SU-DHL-6 (cell line): ENCODE measurements around the gene SLC13A4.

Source experiments
- H2AFZ ChIP-seq: fragments of 200-600 bp; sonication (generic); 2 replicates; pipeline ENCODE4 v1.6.1; 2014; ENCODE audit warnings: low read depth, mild to moderate bottlenecking, moderate library complexity, mixed read lengths, antibody characterized with exemption, low read length; ENCODE audit not compliant: severe bottlenecking
- H3F3A ChIP-seq: fragments of 200-600 bp; shearing (Covaris generic); 2 replicates; pipeline ENCODE4 v1.6.0; 2016; ENCODE audit warnings: antibody characterized with exemption, mild to moderate bottlenecking; ENCODE audit not compliant: insufficient read depth
- H3K27ac ChIP-seq: fragments of 200-600 bp; sonication (generic); 2 replicates; pipeline ENCODE4 v1.5.1; 2016; ENCODE audit warnings: low read depth, mild to moderate bottlenecking, low read length, moderate library complexity, mixed read lengths
- H3K27me3 ChIP-seq: fragments of 200-600 bp; sonication (generic), shearing (Covaris generic); 2 replicates; pipeline ENCODE4 v1.6.0; 2014; ENCODE audit warnings: mild to moderate bottlenecking, low read length
- H3K36me3 ChIP-seq: fragments of 200-600 bp; sonication (generic); 2 replicates; pipeline ENCODE4 v1.6.1; 2014; ENCODE audit warnings: mild to moderate bottlenecking, low read length, mixed read lengths
- H3K4me2 ChIP-seq: fragments of 300-600, 200-600 bp; shearing (Covaris generic), sonication (generic); 2 replicates; pipeline ENCODE4 v1.6.0; 2014; ENCODE audit warnings: low read length, low read depth, mild to moderate bottlenecking; ENCODE audit not compliant: poor library complexity, severe bottlenecking
- H3K4me3 ChIP-seq: fragments of 200-600 bp; sonication (generic); 2 replicates; pipeline ENCODE4 v1.5.1; 2014; ENCODE audit warnings: antibody characterized with exemption, low read length, mild to moderate bottlenecking, mixed read lengths; ENCODE audit not compliant: insufficient read depth, poor library complexity, severe bottlenecking
- H3K79me2 ChIP-seq: fragments of 200-600 bp; sonication (generic); 2 replicates; pipeline ENCODE4 v1.6.1; 2014; ENCODE audit warnings: mild to moderate bottlenecking, low read length, moderate library complexity; ENCODE audit not compliant: insufficient read depth
- H3K9ac ChIP-seq: fragments of 200-600 bp; sonication (generic); 2 replicates; pipeline ENCODE4 v1.7.0; 2014; ENCODE audit warnings: mild to moderate bottlenecking, low read length
- H3K9me2 ChIP-seq: fragments of 200-600 bp; sonication (generic); replicated peaks from 2 replicates; pipeline ENCODE4 v1.6.1; 2014; ENCODE audit warnings: low read length; ENCODE audit not compliant: insufficient read depth
- H3K9me3 ChIP-seq: fragments of 200-600 bp; sonication (generic); 2 replicates; pipeline ENCODE4 v1.6.1; 2014; ENCODE audit warnings: low read length, mixed read lengths; ENCODE audit not compliant: insufficient read depth
- H4K20me1 ChIP-seq: fragments of 200-600 bp; sonication (generic); 2 replicates; pipeline ENCODE4 v1.6.1; 2014; ENCODE audit warnings: low read depth, mild to moderate bottlenecking, antibody characterized with exemption, low read length, moderate library complexity, mixed read lengths
- EZH2phosphoT487 ChIP-seq: fragments of 200-600 bp; sonication (generic), shearing (Covaris generic); conservative IDR thresholded peaks from 2 replicates; pipeline ENCODE4 v1.6.1; 2018; ENCODE audit warnings: mild to moderate bottlenecking, antibody characterized with exemption, low read length, moderate library complexity, mixed read lengths
- TF ChIP-seq, protein P1 (sequence below): fragments of 200-600 bp; sonication (generic); IDR thresholded peaks from one replicate; pipeline ENCODE4 v1.5.1; 2017; ENCODE audit warnings: antibody characterized with exemption, mild to moderate bottlenecking, low read length, moderate library complexity; ENCODE audit not compliant: insufficient read depth, poor library complexity, severe bottlenecking

SLC13A4 gene

DNA sequence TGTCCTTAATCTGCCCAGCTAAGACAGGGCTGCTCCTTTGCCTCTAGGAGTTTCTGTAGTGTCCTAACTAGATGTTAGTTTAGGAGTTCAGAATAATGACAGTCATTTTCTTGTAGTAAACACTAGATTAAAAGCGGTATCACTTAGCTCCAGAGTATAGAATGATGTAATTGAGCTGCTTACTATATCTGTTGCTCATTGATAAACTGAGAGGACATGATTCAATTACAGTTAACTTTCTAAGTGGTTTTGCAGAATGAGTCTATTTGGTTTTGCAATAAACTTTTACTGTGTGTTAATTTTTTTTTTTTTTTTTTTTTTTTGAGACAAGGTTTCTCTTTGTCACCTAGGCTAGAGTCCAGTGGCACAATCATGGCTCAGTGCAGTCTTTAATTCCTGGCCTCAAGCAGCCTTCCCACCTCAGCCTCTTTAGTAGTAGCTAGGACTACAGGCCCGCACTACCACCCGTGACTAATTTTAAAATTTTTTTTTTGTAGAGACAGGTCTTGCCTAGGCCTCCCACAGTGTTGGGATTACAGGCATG, 63.9 kb downstream of the SLC13A4 start:
- H3K9ac ChIP-seq, result 0 out of 2 replicates have a peak overlapping the region, but pooled peaks have one; percentile 95
- no peaks in the 10 kb centered on the region for H3K27me3 ChIP-seq
- H3K9me2 ChIP-seq, result no peaks in the 10 kb centered on the region
- H4K20me1 ChIP-seq, result no peaks in the 10 kb centered on the region
- no peak overlapping the region for H3K4me3 ChIP-seq
- no peak overlapping the region for H3K27ac ChIP-seq
- no peak for TF ChIP-seq EZH2phosphoT487
- TF ChIP-seq, protein P1, sequence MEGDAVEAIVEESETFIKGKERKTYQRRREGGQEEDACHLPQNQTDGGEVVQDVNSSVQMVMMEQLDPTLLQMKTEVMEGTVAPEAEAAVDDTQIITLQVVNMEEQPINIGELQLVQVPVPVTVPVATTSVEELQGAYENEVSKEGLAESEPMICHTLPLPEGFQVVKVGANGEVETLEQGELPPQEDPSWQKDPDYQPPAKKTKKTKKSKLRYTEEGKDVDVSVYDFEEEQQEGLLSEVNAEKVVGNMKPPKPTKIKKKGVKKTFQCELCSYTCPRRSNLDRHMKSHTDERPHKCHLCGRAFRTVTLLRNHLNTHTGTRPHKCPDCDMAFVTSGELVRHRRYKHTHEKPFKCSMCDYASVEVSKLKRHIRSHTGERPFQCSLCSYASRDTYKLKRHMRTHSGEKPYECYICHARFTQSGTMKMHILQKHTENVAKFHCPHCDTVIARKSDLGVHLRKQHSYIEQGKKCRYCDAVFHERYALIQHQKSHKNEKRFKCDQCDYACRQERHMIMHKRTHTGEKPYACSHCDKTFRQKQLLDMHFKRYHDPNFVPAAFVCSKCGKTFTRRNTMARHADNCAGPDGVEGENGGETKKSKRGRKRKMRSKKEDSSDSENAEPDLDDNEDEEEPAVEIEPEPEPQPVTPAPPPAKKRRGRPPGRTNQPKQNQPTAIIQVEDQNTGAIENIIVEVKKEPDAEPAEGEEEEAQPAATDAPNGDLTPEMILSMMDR, result no peak
- H3K79me2 ChIP-seq, result peaks cover 63% of the 10 kb centered on the region
- H3F3A ChIP-seq, result peaks cover 9% of the 10 kb centered on the region; the same call in 1 of the 2 replicates
- H3K36me3 ChIP-seq, result 0 out of 2 replicates have a peak, but pooled peaks cover 3% of the 10 kb centered on the region
- H2AFZ ChIP-seq, result no peak overlapping the region
- H3K9me3 ChIP-seq, result no peaks in the 10 kb centered on the region
- peak overlapping the region; percentile 74 for H3K4me2 ChIP-seq

DNA sequence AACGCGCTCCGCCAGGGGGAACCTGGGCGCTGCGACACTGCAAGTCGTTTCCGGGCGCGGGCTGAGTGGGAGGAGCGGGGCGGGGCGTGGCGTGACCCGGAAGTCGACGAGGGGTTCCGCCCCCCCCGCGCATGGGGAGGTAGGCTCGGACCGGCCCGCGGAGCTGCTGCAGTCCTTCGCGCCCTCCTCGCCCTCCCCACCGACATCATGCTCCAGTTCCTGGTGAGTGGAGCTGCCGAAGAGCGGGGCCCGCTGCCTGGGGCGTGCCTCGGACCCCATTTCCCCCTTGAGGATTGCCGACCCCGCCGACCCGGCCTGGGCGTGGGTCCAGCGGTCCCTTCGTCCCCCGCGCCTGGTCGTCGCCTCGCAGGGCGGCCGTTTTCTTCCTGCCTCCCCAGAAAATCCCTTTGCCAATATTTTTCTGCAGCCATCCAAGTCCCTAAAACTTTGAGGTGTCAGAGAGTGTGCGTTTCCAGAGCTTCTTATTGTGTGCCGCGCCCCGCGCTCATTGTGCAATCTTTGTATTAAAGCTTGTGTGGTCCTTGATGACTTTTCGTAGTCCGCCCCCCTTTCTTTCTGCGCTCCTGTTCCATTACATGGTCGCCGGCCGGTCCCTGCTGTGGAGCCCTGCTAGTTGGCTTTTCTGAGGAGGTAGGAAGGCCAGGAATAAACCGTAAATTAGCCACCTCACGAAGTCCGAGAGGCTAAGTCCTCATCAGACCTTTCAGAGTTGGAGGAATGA, 65.4 kb downstream of the SLC13A4 start, which contains the start of gene STMP1:
Gene STMP1 (plus strand): TSS at position 142 of the 742 bp plus-strand sequence.
- Histone ChIP-seq H3K4me3 (peak within 1 kb of the TSS; percentile 99), H3F3A (peaks cover 9% of the 10 kb centered on the region; the same call in 1 of the 2 replicates), H3K9me3 (no peaks in the 10 kb centered on the region), H3K9me2 (no peaks in the 10 kb centered on the region), H3K27ac (peak within 1 kb of the TSS; percentile 49), H2AFZ (peak within 1 kb of the TSS; percentile 90), H3K79me2 (peaks cover 50% of the 10 kb centered on the region), H3K9ac (peak within 1 kb of the TSS; percentile 95), H3K4me2 (peak within 1 kb of the TSS; percentile 74), H3K27me3 (no peaks in the 10 kb centered on the region), H3K36me3 (no peaks in the 10 kb centered on the region), H4K20me1 (no peaks in the 10 kb centered on the region)
- TF ChIP-seq, protein P1, result no peak
- TF ChIP-seq EZH2phosphoT487, result no peak

DNA sequence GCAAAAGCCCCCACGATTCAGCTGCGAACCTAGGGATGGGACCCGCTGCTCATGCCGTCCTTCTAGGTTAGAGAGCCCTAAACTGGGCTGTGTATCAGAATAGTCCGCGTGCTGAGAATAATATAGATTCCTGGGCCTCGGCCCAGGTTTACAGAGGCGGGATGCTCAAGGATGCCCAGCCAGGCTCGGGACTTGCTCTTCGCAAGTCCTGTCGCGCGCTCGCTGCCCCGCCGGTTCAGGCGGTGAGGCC, 65.9 kb downstream of the SLC13A4 start:
- H3K9me3 ChIP-seq, result no peaks in the 10 kb centered on the region
- peak overlapping the region; percentile 74 for H3K4me2 ChIP-seq
- H3K27ac ChIP-seq, result no peak overlapping the region; the same call in 1 of the 2 replicates
- no peaks in the 10 kb centered on the region for H4K20me1 ChIP-seq
- H3K4me3 ChIP-seq, result peak overlapping the region; percentile 99
- H3K27me3 ChIP-seq, result no peaks in the 10 kb centered on the region
- no peaks in the 10 kb centered on the region for H3K36me3 ChIP-seq
- TF ChIP-seq EZH2phosphoT487, result no peak
- TF ChIP-seq, protein P1, result peak; percentile 25
- H2AFZ ChIP-seq, result peak overlapping the region; percentile 90
- peaks cover 9% of the 10 kb centered on the region; the same call in 1 of the 2 replicates for H3F3A ChIP-seq
- peak overlapping the region; percentile 95 for H3K9ac ChIP-seq
- H3K79me2 ChIP-seq, result peaks cover 45% of the 10 kb centered on the region
- no peaks in the 10 kb centered on the region for H3K9me2 ChIP-seq
